Endothelial cell of umbilical vein (primary cell): Measurements from ENCODE around the gene THY1. TPM values are rescaled to one million over a fixed set of nuclear protein-coding genes. Genes with fewer than 3 reads are reported as not detected.

Experiments
- BruUV-seq: library from RNA; stranded (reverse); fragments of 400-500 nt; replicated peaks from 2 replicates; lab custom pipeline; 2021; lab: Mats Ljungman, UMichigan
- CTCF ChIA-PET: fragments of 300-600, 350-600 bp; sonication (Branson Sonifier 250); formaldehyde crosslinking; loops from one replicate; lab custom pipeline; 2021; ENCODE audit warnings: antibody characterized with exemption, inconsistent platforms; lab: Charles Lee
- POLR2A ChIA-PET: fragments of 300-600, 350-600 bp; sonication (Branson Sonifier 250); formaldehyde crosslinking; loops from one replicate; lab custom pipeline; 2021; ENCODE audit warnings: antibody characterized with exemption, inconsistent platforms; lab: Charles Lee
- DNase-seq: peaks from one replicate; pipeline ENCODE4 v3.0.0-alpha.2; 2011; ENCODE audit warnings: low read depth, low spot score
- FAIRE-seq: peaks from 2 replicates; lab custom pipeline; 2011; peaks lifted over from hg19 to GRCh38; lab: Jason Lieb, UNC
- H2AFZ ChIP-seq: 2 replicates; pipeline ENCODE4 v1.6.0; 2012; ENCODE audit warnings: low read depth, low read length, control low read depth, inconsistent platforms
- H3K27ac ChIP-seq: 2 replicates; pipeline ENCODE4 v1.5.1; 2011; ENCODE audit warnings: low read depth, mild to moderate bottlenecking, control low read depth, low read length, moderate library complexity; ENCODE audit not compliant: insufficient read depth
- H3K27me3 ChIP-seq, 2 experiments: 2 replicates each; pipeline versions ENCODE4 v1.6.0 to v1.6.1; 2011; ENCODE audit warnings: low read length in 2 of 2, mixed read lengths in 1 of 2; ENCODE audit not compliant: control insufficient read depth in 2 of 2, insufficient read depth in 2 of 2
- H3K36me3 ChIP-seq, 2 experiments: 2 replicates in 1 of 2; 3 replicates in 1 of 2; pipeline ENCODE4 v1.5.1; 2011; ENCODE audit warnings: low read length in 2 of 2, mild to moderate bottlenecking in 1 of 2, moderate library complexity in 1 of 2; ENCODE audit not compliant: control insufficient read depth in 2 of 2, insufficient read depth in 2 of 2; ENCODE audit errors: extremely low read depth in 1 of 2
- H3K4me1 ChIP-seq: 3 replicates; pipeline ENCODE4 v1.5.1; 2011; ENCODE audit warnings: mild to moderate bottlenecking, low read length; ENCODE audit not compliant: control insufficient read depth, insufficient read depth; ENCODE audit errors: extremely low read depth
- H3K4me2 ChIP-seq: 2 replicates; pipeline ENCODE4 v1.6.1; 2011; ENCODE audit warnings: low read length, control low read depth, mixed read lengths; ENCODE audit not compliant: insufficient read depth
- H3K4me3 ChIP-seq, 3 experiments: fragments of 200-600 bp in 1 of 3; sonication (generic), shearing (Covaris generic) in 1 of 3; replicated peaks in 1 of 3; 2 replicates each; pipeline ENCODE4 v1.5.1; 2011 to 2016; ENCODE audit warnings: control low read depth in 3 of 3, low read length in 3 of 3, mild to moderate bottlenecking in 2 of 3, inconsistent platforms in 1 of 3, low read depth in 1 of 3, moderate library complexity in 1 of 3; ENCODE audit not compliant: insufficient read depth in 1 of 3
- H3K79me2 ChIP-seq: 2 replicates; pipeline ENCODE4 v1.6.0; 2012; ENCODE audit warnings: low read length, inconsistent platforms; ENCODE audit not compliant: control insufficient read depth, insufficient read depth
- H3K9ac ChIP-seq: replicated peaks from 2 replicates; pipeline ENCODE3; 2011; ENCODE audit warnings: low read length, control low read depth; ENCODE audit not compliant: insufficient read depth; ENCODE audit errors: extremely low read depth
- H3K9me1 ChIP-seq: replicated peaks from 3 replicates; pipeline ENCODE4 v1.6.0; 2011; ENCODE audit warnings: mild to moderate bottlenecking, low read length; ENCODE audit not compliant: control insufficient read depth, insufficient read depth; ENCODE audit errors: extremely low read depth
- H3K9me3 ChIP-seq: replicated peaks from 2 replicates; pipeline ENCODE4 v1.5.1; 2012; ENCODE audit warnings: low read length, inconsistent platforms; ENCODE audit not compliant: control insufficient read depth, insufficient read depth
- H4K20me1 ChIP-seq: replicated peaks from 2 replicates; pipeline ENCODE3; 2011; ENCODE audit warnings: mild to moderate bottlenecking, low read length; ENCODE audit not compliant: control insufficient read depth, insufficient read depth; ENCODE audit errors: extremely low read depth
- CTCF ChIP-seq, 2 donors: IDR thresholded peaks; 1 replicate in 1 of 2; 2 replicates in 1 of 2; pipeline ENCODE4 v1.5.1; 2011; ENCODE audit warnings: low read length in 2 of 2, mild to moderate bottlenecking in 2 of 2, moderate library complexity in 2 of 2, control low read depth in 1 of 2, inconsistent platforms in 1 of 2, low read depth in 1 of 2; ENCODE audit not compliant: insufficient read depth in 1 of 2; ENCODE audit errors: extremely low read depth in 1 of 2
- EZH2 ChIP-seq: IDR thresholded peaks from 2 replicates; pipeline ENCODE4 v1.6.1; 2012; ENCODE audit warnings: borderline replicate concordance, low read depth, mild to moderate bottlenecking, moderate library complexity, low read length, inconsistent platforms; ENCODE audit not compliant: severe bottlenecking
- FOS ChIP-seq: IDR thresholded peaks from 2 replicates; pipeline ENCODE4 v1.6.1; 2011; ENCODE audit warnings: mild to moderate bottlenecking, low read length, moderate library complexity, borderline replicate concordance; ENCODE audit not compliant: insufficient read depth
- GATA2 ChIP-seq: IDR thresholded peaks from 2 replicates; pipeline ENCODE4 v1.7.0; 2011; ENCODE audit warnings: low read depth, mild to moderate bottlenecking, moderate library complexity, mixed read lengths, low read length; ENCODE audit not compliant: insufficient read length, insufficient read depth
- JUN ChIP-seq: IDR thresholded peaks from 2 replicates; pipeline ENCODE4 v1.6.1; 2011; ENCODE audit warnings: borderline replicate concordance, low read depth; ENCODE audit not compliant: insufficient read length, insufficient read depth
- MAX ChIP-seq: IDR thresholded peaks from 2 replicates; pipeline ENCODE4 v1.6.1; 2011; ENCODE audit not compliant: insufficient read depth, insufficient read length
- MYC ChIP-seq: IDR thresholded peaks from one replicate; pipeline ENCODE4 v1.6.1; 2011; ENCODE audit warnings: mild to moderate bottlenecking, low read depth, low read length
- POLR2A ChIP-seq: IDR thresholded peaks from 2 replicates; pipeline ENCODE4 v1.6.1; 2012; ENCODE audit warnings: low read depth, mild to moderate bottlenecking, control low read depth, low read length
- POLR2AphosphoS5 ChIP-seq: IDR thresholded peaks from 2 replicates; pipeline ENCODE4 v1.6.1; 2012; ENCODE audit warnings: low read depth, mild to moderate bottlenecking, control low read depth, low read length, moderate library complexity; ENCODE audit not compliant: insufficient read depth
- dilution Hi-C: fragments of 300-500 bp; cut with MboI; formaldehyde crosslinking; loops from one replicate; pipeline ENCODE4 v1.15.0; 2019; ENCODE audit warnings: low sequenced_read_pairs; ENCODE audit not compliant: extremely low pct_ligation_motif_present
- intact Hi-C: fragments of 100-400 bp; cut with micrococcal nuclease; formaldehyde crosslinking; loops from one replicate; pipeline ENCODE4 v1.10.0; 2022
- polyA plus RNA-seq, 4 experiments: library from polyadenylated mRNA; depleted of rRNA in 3 of 4; stranded (reverse) in 3 of 4; unstranded in 1 of 4; fragments of >200 nt; gene quantifications; 2 replicates each; pipeline versions ENCODE4 v1.2.1 to v1.2.3, GENCODE V29; 2011 to 2012; ENCODE audit warnings: missing spikeins in 1 of 4
- total RNA-seq: library from RNA; stranded (reverse); gene quantifications from 2 replicates; pipeline ENCODE4 v1.2.3, GENCODE V29; 2021

Gene THY1
- total and polyA plus RNA-seq, 2 donors (not counting 3 experiments of a cell fraction or from before 2014, with no cell fraction given): 0.75 to 1.4 TPM

- H3K9me1 ChIP-seq: no peaks in the 10 kb centered on the region
- H3K9ac ChIP-seq: no peak overlapping the region
- intact Hi-C loops (no loop called here), dilution Hi-C loops (no loop called here)
- H3K4me1 ChIP-seq: peaks cover 10% of the 10 kb centered on the region
- FAIRE-seq: no peak
- CTCF ChIA-PET: interaction anchor here (0.8 to 11.7 kb wide), 4 partner anchors 9 to 731 kb away, joined by 3 to 154 read pairs (median 70); partner anchors contain the start of gene C1QTNF5
- H3K4me2 ChIP-seq: no peak overlapping the region
- no peak for DNase-seq
- POLR2A ChIA-PET: no interaction called here
- H3K4me3 ChIP-seq: no peak overlapping the region
- H3K79me2 ChIP-seq: no peaks in the 10 kb centered on the region
- TF ChIP-seq MYC: no peak
- TF ChIP-seq MAX: no peak
- no peak for TF ChIP-seq GATA2
- TF ChIP-seq FOS: no peak
- no peak for TF ChIP-seq EZH2
- TF ChIP-seq CTCF (IDR thresholded peaks at IDR 0.05; ENCODE audit: extremely low read depth in 1 of 2, insufficient read depth in 1 of 2, low read depth in 1 of 2, low read length in 2 of 2): no peak
- no peak for TF ChIP-seq JUN
- TF ChIP-seq POLR2AphosphoS5: no peak
- TF ChIP-seq POLR2A: no peak
- H3K9me3 ChIP-seq: no peaks in the 10 kb centered on the region
- no TSS peak for BruUV-seq
- no peaks in the 10 kb centered on the region for H4K20me1 ChIP-seq
- H3K27ac ChIP-seq: no peak overlapping the region
- H3K36me3 ChIP-seq: no peaks in the 10 kb centered on the region
- no peak overlapping the region for H2AFZ ChIP-seq
- H3K27me3 ChIP-seq: peaks cover 0 to 7% of the 10 kb centered on the region in 2 experiments
Observed at GRCh38 chr11:119377112-119377901, 45.7 kb downstream of the THY1 start.
